HL-60/S4 (cell line): ENCODE data around the gene IKZF1.

Experiments used
- in situ Hi-C: fragments of 300-500 bp; cut with MboI; formaldehyde crosslinking; loops from 2 replicates; pipeline ENCODE4 v1.14.3; 2022; ENCODE audit warnings: low sequenced_read_pairs

Gene IKZF1

GRCh38 chr7:50282813-50283605 is 21.5 kb upstream of the IKZF1 start:
- in situ Hi-C loops, result no loop called here

GRCh38 chr7:50283731-50284130 is 20.8 kb upstream of the IKZF1 start:
- in situ Hi-C loops, result no loop called here

- in situ Hi-C loops, result no loop called here
Observed at GRCh38 chr7:50284296-50284695, 20.2 kb upstream of the IKZF1 start.

- in situ Hi-C loops, result no loop called here
Observed at GRCh38 chr7:50285269-50285668, 19.2 kb upstream of the IKZF1 start.

- in situ Hi-C loops, result no loop called here
Observed at GRCh38 chr7:50287129-50287528, 17.4 kb upstream of the IKZF1 start.

GRCh38 chr7:50292165-50292757 is 12.3 kb upstream of the IKZF1 start:
- in situ Hi-C loops, result no loop called here

GRCh38 chr7:50292763-50293162 is 11.8 kb upstream of the IKZF1 start:
- in situ Hi-C loops, result no loop called here

GRCh38 chr7:50293509-50294179 is 10.9 kb upstream of the IKZF1 start:
- in situ Hi-C loops, result no loop called here

- in situ Hi-C loops, result no loop called here
Observed at GRCh38 chr7:50295133-50295532, 9.4 kb upstream of the IKZF1 start.

GRCh38 chr7:50296799-50297198 is 7.7 kb upstream of the IKZF1 start:
- in situ Hi-C loops, result no loop called here

GRCh38 chr7:50298811-50299562 is 5.5 kb upstream of the IKZF1 start:
- in situ Hi-C loops, result no loop called here

- in situ Hi-C loops, result no loop called here
Observed at GRCh38 chr7:50300336-50300735, 4.2 kb upstream of the IKZF1 start.

- in situ Hi-C loops, result no loop called here
Observed at GRCh38 chr7:50302486-50303334, 1.8 kb upstream of the IKZF1 start.

GRCh38 chr7:50303335-50304128 is 984 bp upstream of the IKZF1 start:
- in situ Hi-C loops, result no loop called here

GRCh38 chr7:50304911-50305582 is 531 bp downstream of the IKZF1 start:
- in situ Hi-C loops, result no loop called here

GRCh38 chr7:50305583-50306493 is 1.3 kb downstream of the IKZF1 start:
- in situ Hi-C loops, result no loop called here

- in situ Hi-C loops, result no loop called here
Observed at GRCh38 chr7:50306494-50307367, 2.2 kb downstream of the IKZF1 start.
